ENCODE results near the gene CDH23.

Gene CDH23

DNA sequence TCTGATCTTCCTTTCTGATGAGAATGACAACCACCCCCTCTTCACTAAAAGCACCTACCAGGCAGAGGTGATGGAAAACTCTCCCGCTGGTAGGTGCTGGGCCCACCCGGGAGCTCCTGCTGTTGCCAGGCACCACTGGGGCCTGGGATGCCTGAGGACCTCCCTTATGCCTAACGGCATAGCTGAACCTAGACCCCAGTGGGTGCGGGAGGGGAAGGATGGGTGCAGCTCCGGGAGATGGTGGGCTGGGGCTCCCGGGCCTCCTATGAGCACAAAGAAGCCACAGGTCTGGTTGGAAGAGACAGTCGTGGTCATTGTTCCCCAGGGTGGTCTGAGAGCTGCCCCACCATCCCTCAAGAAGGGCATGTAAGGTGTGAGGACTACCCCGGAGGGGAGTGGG, 392.2 kb downstream of the CDH23 start:
- no peak for DNase-seq

DNA sequence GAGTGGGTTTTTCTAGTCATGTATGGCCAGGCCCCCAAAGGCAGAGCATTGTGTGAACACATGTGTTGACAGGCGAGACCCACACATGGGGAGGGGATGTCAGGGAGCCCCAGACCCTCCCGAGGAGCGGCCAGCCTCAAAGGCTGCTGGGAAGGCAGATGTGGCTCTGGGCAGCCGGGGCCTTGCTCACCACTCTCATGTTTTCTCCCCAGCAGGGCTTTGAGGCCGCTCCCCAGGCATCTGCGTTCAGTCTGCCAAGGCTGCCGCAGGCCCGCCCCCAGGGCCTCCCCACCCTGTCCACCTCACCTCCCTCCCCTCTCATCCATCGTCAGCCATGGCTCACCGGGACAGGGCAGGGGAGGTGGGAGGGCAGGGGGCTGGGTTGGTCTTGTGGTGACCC, 393.2 kb downstream of the CDH23 start:
- no peak for DNase-seq

DNA sequence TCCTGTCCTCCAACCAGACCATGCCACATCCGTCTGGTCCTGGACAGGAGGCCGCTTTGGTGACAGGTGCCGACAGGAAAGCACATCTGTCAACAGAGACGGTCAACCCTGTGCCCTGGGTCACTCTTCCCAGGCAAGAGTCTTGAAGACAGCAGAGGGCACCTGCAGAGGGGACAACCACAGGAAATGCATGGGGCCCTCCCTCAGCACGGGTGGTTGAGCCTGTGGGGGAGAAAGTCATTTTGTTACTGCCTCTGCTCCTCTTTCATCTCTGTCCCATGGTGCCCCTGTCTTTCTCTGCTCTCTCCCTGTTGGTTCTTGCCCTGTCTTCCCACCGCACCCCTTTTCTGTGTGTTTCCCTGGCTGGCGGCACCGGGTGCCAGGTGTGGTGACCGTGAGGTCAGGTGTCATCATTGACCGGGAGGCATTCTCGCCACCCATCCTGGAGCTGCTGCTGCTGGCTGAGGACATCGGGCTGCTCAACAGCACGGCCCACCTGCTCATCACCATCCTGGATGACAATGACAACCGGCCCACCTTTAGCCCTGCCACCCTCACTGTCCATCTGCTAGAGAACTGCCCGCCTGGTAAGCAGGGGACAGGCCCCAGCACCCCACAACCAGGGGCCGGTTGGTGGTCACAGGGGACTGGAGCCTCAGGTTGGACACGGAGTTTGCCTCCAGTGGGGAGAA, 394.2 kb downstream of the CDH23 start:
- no peak for DNase-seq

DNA sequence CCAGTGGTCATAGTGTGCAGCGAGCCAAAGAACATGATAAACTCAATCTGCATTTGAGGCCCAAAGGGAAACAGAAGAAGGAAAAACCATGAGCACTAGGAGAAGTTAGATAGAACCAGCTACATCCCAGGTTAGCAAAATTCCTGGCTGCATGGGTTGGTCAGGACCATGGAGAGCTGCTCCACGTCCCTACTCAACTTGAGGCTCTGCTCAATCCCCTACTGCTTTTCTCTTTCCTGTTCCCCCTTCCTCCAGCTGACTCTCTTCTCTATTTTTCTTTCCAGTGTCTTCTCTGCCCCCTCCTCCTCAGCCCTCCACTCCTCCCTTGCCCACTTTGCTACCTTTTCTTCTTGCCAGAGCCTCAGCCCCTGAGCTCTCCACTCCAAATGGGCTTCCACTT, 398.5 kb downstream of the CDH23 start:
- DNase-seq: no peak

DNA sequence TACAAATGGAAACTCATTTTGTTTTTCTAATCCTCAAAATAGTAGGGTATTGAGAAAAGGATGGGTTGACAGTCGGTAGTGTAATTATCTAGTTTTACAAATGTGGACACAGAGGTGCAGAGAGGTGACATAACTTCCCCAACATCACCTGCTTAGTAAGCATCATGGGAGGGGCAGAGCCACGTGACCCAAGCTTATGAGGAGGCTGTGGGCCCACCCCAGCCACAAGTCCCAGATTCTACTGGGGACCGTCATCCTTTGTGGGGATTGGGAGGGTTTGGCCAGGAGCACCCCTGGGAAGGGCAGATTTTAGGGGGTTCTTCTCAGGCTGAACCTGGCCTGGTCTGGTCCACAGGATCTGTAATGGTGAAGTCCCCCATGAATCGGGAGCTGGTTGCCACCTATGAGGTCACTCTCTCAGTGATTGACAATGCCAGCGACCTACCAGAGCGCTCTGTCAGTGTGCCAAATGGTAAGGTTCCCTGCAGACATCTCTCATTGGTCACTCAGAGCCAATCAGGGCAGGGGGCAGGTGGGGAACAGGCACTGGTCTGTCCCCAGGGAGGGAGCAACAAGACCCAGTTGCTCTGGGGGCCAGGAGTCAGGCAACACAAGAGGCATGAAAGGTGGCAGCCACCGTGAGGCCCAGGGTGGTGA, 400.2 kb downstream of the CDH23 start:
- no peak for DNase-seq

DNA sequence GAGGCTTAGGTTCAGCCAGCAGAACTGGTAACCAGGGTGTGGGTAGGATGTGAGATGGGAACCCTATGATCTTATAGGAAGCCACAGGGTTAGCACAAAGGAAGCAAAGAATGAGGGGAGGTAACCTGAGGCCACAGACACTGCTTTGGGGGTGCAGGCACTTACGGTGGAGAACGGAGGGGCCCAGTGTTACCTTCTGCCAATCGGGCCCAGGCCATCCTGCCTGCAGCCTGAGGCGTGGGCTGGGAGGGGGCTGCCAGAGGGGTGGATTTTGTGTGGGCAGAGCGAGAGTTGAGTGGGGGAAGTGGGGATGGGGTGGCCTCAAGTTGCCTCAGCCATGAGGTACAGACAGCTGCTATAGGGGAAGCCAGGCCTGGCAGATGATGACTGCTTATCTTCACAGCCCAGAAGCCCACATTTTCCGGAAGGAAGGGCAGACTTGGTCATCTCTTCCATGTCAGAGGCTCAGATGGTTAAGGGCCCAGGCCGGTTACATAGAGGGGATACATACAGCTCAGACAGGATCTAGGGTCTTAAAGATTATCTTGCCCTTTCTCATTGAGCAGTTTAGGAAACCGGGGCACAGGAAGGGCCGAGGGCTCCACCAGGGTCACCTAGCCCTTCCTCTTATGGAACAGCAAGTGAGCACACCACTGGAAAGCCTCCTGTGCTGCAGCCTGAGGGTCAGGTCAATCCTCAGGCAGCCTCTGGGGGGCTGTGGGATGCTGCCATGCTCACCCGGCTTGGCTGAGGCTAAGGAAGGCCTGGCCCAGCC, 401.0 kb downstream of the CDH23 start:
- no peak for DNase-seq

DNA sequence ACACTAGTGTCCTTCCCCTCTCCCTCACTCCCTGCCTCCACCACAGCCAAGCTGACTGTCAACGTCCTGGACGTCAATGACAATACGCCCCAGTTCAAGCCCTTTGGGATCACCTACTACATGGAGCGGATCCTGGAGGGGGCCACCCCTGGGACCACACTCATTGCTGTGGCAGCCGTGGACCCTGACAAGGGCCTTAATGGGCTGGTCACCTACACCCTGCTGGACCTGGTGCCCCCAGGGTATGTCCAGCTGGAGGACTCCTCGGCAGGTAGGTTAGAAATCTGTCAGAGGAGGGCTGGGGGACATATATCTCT, 401.5 kb downstream of the CDH23 start:
- no peak for DNase-seq

DNA sequence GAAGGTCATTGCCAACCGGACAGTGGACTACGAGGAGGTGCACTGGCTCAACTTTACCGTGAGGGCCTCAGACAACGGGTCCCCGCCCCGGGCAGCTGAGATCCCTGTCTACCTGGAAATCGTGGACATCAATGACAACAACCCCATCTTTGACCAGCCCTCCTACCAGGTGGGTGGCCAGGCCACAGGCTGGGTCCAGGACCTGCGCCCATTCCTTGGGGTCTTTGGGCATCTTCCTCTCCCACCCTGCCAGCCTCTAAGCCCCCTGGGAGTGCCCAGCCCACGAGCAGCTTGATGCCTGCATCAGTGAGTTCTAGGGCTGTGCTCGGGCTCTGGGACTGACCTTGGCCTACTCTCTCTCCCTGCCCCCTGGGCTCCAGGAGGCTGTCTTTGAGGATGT, 402.4 kb downstream of the CDH23 start:
- no peak for DNase-seq

DNA sequence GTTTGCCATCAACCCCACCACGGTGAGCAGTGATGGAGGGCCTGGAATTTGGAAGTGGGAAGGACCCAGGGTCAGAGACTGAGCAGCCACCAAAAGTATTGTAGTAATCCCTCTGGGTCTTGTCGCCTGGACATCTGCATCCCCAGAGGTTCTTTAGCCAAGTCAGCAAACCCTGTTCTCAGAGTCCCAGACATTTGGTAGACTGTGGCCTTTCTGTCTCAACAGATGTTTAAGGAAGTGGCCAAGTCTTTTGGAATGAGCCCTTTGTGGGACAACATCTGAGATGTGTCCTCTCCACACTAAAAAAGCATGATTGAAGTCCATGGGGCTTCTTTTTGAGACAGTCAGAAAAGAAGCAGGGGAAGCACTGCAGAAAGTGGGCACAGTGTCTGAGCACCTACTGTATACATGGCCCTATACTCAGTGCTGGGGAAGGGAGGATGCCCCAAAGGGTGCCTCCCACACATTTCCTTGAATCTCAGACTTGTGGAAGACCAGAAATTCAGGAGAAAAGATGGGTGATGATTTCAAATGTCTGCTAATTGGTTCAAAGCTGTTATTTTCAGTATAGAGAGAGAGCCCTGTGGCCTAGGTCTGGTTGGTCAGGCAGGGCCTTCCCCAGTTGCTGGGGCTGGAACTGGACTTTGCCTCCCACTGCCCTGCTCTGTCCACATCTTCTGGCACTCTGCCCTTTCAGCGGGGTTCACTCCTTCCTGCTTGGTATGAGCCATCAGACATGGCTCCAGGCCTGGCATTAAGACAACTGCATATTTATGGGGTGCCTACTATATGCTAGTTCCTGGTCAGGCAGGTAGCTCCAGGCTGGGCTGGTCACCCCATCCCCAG, 403.1 kb downstream of the CDH23 start:
- DNase-seq: no peak

DNA sequence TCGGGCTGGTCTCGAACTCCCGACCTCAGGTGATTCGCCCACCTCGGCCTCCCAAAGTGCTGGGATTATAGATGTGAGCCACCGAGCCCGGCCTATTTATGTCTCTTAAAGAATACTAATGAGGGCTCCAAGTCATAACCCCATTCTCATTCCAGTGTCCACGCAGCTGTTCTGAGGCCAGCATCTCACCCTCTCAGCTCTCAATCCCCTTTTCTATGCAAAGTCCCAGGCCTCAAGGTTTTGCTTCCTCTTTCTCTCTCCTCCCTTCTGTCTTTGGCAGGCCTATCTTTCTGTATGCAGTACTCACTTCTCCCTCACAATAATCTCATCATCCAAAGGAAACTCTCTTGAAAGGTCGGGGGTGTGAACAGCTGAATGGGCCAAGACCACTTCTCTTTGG, 404.6 kb downstream of the CDH23 start:
- DNase-seq: no peak

DNA sequence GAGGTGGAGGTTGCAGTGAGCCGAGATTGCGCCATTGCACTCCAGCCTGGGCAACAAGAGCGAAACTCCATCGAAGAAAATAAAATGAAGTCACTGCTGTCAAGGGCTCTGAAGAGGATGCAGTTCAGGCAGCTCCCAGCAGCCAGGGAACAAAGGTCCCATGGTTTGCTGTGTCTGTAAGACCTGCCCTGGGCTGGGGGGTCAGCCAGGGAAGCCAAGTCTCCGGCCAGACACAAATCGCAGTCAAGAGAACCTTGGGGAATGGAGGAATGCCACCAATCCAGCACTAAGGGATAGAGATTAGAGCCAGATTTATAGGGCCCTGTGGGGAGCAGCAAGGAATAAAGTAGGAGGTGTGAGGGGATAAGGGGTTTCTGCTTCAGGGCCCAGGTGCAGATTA, 405.5 kb downstream of the CDH23 start:
- no peak for DNase-seq

DNA sequence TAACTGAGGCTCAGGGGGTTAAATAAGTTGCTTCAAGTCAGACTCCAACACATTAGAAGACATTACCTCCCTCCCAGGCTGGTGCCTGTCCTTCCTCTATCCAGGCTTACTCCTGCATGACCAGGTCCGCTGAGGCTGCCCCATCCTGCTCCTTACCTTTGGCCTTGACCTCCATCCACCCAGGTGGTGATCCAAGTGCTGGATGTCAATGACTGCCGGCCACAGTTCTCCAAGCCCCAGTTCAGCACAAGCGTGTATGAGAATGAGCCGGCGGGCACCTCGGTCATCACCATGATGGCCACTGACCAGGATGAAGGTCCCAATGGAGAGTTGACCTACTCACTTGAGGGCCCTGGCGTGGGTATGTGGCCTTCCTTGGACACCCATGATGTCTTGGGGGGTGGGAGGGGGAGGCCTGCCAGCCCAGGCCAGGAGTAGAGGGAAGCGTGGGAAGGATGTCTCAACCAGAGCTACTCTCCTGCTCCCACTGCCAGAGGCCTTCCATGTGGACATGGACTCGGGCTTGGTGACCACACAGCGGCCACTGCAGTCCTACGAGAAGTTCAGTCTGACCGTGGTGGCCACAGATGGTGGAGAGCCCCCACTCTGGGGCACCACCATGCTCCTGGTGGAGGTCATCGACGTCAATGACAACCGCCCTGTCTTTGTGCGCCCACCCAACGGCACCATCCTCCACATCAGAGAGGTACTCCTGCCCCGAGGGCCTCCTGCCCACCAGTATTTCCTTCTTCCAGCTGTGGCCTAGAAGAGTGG, 406.2 kb downstream of the CDH23 start:
- no peak for DNase-seq

DNA sequence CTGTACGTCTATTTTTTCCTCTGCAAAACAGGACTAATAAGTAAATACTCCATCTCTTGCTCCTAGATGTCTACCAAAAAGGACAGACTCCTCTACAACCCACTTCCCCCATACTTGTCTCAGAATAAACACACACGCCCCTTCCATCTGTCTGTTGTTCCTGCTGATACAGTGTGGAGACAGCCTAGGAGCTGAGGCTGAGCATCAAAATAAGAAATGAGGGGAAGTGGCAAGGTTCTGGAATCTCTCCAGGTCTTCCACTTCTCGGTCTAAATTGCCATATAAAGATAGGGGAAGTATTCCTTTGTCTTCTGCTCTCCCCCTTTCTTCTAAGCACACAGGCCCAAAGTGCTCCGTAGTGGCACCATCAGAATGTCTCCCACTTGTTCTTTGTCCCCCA, 407.4 kb downstream of the CDH23 start:
- DNase-seq: no peak

DNA sequence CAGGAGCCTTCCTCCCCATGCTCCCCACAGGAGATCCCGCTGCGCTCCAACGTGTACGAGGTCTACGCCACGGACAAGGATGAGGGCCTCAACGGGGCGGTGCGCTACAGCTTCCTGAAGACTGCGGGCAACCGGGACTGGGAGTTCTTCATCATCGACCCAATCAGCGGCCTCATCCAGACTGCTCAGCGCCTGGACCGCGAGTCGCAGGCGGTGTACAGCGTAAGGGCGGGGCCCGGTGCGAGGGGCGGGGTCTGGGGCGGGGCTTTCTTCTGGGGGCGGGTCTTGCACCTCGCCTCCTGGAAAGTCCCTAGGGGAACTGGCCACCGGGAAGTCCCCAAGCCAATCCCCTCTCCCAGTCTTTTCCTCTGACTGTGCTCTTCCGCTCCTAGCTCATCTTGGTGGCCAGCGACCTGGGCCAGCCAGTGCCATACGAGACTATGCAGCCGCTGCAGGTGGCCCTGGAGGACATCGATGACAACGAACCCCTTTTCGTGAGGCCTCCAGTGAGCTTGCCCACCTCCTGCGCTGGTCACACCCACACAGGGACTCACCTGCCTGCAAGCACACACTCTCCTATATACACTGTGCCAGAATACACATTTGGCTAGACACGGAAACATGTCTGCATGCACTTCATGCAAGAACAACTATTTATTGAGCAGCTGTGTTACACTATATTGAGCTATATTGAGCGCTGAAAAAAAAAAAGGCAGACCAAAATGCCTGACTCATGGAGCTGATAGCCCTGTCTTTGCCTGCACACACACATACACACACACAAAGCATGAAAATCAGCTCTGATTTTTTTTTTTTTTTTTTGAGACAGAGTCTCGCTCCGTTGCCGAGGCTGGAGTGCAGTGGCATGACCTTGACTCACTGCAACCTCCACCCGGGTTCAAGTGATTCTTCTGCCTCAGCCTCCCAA, 409.3 kb downstream of the CDH23 start:
- DNase-seq: no peak

DNA sequence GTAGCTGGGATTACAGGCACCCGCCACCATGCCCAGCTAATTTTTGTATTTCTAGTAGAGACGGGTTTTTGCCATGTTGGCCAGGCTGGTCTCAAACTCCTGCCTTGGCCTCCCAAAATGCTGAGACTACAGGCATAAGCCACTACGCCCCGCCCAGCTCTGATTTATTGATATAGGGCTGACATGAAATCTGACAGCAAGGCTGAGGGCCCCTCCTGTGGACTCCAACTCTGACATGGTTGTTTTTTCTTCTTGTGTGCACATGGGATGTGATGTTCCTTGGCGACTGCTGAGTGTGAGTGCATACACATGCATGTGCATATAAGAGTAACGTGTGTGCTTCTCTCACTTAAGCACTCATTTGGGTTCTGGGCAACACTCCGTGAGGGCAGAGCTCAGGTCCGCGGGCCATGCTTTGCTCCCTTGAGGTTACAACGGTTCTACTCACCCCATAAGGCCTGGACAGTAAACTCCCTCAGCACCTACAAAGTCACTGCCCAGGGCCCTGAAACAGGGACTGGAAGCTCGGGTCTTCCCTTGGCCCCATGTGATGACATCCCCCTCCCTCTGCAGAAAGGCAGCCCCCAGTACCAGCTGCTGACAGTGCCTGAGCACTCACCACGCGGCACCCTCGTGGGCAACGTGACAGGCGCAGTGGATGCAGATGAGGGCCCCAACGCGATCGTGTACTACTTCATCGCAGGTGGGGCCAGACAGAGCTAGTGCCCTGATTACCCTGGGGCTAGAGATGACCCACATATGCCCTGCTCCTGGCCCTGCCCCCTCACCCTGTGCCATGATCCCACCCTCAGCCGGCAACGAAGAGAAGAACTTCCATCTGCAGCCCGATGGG, 410.2 kb downstream of the CDH23 start:
- no peak for DNase-seq

DNA sequence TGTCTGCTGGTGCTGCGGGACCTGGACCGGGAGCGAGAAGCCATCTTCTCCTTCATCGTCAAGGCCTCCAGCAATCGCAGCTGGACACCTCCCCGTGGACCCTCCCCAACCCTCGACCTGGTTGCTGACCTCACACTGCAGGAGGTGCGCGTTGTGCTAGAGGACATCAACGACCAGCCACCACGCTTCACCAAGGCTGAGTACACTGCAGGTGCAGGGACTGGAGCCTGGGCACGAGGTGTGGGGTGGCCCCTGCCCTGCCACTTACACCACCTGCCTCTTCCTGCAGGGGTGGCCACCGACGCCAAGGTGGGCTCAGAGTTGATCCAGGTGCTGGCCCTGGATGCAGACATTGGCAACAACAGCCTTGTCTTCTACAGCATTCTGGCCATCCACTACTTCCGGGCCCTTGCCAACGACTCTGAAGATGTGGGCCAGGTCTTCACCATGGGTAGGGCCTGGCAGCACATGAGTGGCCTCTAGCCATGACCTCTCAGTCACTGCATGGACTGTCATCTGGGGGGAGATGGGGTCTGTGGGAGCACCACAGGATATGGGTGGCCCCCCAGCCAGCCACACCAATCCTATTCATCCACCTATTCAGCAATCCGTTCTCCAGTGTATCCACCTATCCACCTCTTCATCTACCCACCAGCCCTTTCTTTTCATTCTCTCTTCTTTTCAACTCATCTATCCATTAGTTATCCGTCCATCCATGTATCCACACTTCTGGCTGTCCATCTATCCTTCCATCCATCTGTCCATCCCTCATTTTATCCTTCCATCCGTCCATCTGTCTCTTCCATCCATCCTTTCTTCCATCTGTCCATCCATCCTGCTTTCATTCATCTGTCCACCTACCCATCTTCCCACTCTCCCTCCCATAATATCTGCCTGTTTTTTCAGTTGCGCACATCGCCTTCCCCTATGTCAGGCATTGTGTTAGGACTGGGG, 411.1 kb downstream of the CDH23 start:
- no peak for DNase-seq

DNA sequence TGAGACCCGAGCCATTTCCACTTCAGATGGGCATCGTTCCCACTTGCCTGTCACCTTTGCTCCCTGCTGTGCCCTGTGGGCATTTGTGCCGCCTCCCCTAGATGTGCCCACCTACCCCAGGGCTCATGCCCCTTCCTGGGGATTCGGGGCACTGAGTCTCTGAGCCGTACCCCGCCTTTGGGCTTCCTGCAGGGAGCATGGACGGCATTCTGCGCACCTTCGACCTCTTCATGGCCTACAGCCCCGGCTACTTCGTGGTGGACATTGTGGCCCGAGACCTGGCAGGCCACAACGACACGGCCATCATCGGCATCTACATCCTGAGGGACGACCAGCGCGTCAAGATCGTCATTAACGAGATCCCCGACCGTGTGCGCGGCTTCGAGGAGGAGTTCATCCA, 412.9 kb downstream of the CDH23 start:
- DNase-seq: no peak

DNA sequence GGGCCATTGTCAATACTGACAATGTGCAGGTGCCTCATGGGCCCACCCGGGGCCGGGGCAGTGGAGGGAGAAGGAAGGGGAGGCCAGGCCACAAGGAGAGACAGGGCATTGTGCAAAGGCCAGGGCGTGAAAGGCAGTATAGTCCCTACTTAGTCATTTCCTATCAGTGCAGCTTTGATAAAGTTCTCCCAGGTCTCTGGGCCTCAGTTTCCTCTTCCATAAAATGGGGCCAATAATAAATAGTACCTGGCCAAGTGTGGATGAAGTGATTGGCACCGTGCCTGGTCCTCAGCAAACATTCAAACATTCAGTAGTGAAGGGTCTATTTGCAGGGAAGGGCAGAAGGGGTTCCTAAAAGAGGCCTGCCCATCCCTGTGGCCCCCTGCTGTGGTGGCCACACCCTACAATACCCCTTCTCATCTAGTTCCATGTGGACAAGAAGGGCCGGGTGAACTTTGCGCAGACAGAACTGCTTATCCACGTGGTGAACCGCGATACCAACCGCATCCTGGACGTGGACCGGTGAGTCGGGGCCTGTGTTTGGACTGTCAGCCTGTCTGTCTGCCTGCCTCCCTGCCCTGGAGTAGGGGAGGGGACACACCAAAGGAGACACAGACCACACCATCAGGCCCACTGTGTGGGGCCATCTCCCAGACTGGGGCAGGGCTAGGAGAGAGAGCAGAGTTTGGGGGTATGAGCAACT, 413.5 kb downstream of the CDH23 start:
- no peak for DNase-seq

DNA sequence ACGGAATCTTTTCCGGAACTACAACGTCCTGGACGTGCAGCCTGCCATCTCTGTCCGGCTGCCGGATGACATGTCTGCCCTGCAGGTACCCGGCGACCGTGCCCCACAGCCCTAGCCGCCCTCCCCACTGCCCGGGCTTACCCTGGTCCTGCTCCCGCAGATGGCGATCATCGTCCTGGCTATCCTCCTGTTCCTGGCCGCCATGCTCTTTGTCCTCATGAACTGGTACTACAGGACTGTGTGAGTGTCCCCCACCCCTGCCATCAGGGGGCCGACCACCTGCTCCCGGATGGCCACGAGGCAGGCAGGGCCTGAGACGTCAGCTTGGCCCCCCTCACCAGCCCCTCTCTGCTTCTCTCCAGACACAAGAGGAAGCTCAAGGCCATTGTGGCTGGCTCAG, 414.6 kb downstream of the CDH23 start:
- DNase-seq: no peak

Data from cerebellar nuclear complex (tissue), 1 donor.